Embryonic facial prominence (tissue), 1 donor: ENCODE results near the gene AMDHD2.
"Not testable (repeated sequence)": the region's sequence is repeated elsewhere in the genome, so short reads cannot be mapped to it uniquely, and the experiment has no call there.

Experiments used
- DNase-seq: peaks from one replicate; pipeline ENCODE4 v3.0.0-alpha.2; 2016; ENCODE audit errors: extremely low spot score

AMDHD2 gene

GRCh38 chr16:2533912-2534311, 13.7 kb downstream of the AMDHD2 start:
- no peak for DNase-seq

- not testable (repeated sequence) for DNase-seq
These were observed 14.2 kb downstream of the AMDHD2 start for GRCh38 chr16:2534335-2534734.

GRCh38 chr16:2535625-2536013, 15.4 kb downstream of the AMDHD2 start:
- no peak for DNase-seq

- DNase-seq = peak; percentile 89
These were observed 17.5 kb downstream of the AMDHD2 start, which contains the start of gene PDPK1 for GRCh38 chr16:2537451-2538379. TSS of gene PDPK1 (plus strand) at chr16:2538021. CDS start at chr16:2538113, 92 bp downstream.

GRCh38 chr16:2539192-2539844, 19.1 kb downstream of the AMDHD2 start:
- not testable (repeated sequence) for DNase-seq

- not testable (repeated sequence) for DNase-seq
These were observed 19.8 kb downstream of the AMDHD2 start for GRCh38 chr16:2539845-2540458.

- DNase-seq = not testable (repeated sequence)
These were observed 20.7 kb downstream of the AMDHD2 start for GRCh38 chr16:2540912-2541311.

GRCh38 chr16:2541409-2541808, 21.2 kb downstream of the AMDHD2 start:
- not testable (repeated sequence) for DNase-seq

- not testable (repeated sequence) for DNase-seq
These were observed 23.6 kb downstream of the AMDHD2 start for GRCh38 chr16:2543771-2544170.

GRCh38 chr16:2550283-2550878, 30.2 kb downstream of the AMDHD2 start:
- DNase-seq = not testable (repeated sequence)

- not testable (repeated sequence) for DNase-seq
These were observed 31.3 kb downstream of the AMDHD2 start for GRCh38 chr16:2551420-2551889.

- DNase-seq = not testable (repeated sequence)
These were observed 34.7 kb downstream of the AMDHD2 start for GRCh38 chr16:2554709-2555425.

GRCh38 chr16:2557150-2557549, 37.0 kb downstream of the AMDHD2 start:
- DNase-seq = not testable (repeated sequence)

- not testable (repeated sequence) for DNase-seq
These were observed 40.1 kb downstream of the AMDHD2 start for GRCh38 chr16:2560131-2560797.

GRCh38 chr16:2560798-2561133, 40.6 kb downstream of the AMDHD2 start:
- not testable (repeated sequence) for DNase-seq

GRCh38 chr16:2567506-2567905, 47.3 kb downstream of the AMDHD2 start:
- not testable (repeated sequence) for DNase-seq

GRCh38 chr16:2568573-2568972, 48.4 kb downstream of the AMDHD2 start:
- DNase-seq = not testable (repeated sequence)

- DNase-seq = not testable (repeated sequence)
These were observed 52.5 kb downstream of the AMDHD2 start for GRCh38 chr16:2572704-2573103.

GRCh38 chr16:2575839-2576238, 55.7 kb downstream of the AMDHD2 start:
- DNase-seq = not testable (repeated sequence)

- not testable (repeated sequence) for DNase-seq
These were observed 56.9 kb downstream of the AMDHD2 start for GRCh38 chr16:2577044-2577443.
